GM23338 (cell line): ENCODE results near the gene C6. TPM values are rescaled to one million over a fixed set of nuclear protein-coding genes. Genes with fewer than 3 reads are reported as not detected.

Experiments used
- ATAC-seq: fragments of 200-7000 bp; cut with Tn5 transposase; 3 replicates; pipeline ENCODE4 v1.9.1; 2020
- DNase-seq: peaks from one replicate; pipeline ENCODE4 v3.0.0-alpha.2; 2015; ENCODE audit warnings: low spot score
- H2AFZ ChIP-seq: fragments of 200-600 bp; sonication (generic); 2 replicates; pipeline ENCODE4 v1.8.0; 2016; ENCODE audit warnings: antibody characterized with exemption, mild to moderate bottlenecking, moderate library complexity
- H3F3A ChIP-seq: fragments of 200-600 bp; sonication (generic); replicated peaks from 2 replicates; pipeline ENCODE4 v1.8.0; 2017; ENCODE audit warnings: antibody characterized with exemption, mixed run types, low read depth
- H3K27ac ChIP-seq: fragments of 200-600 bp; sonication (generic); 2 replicates; pipeline ENCODE4 v1.6.1; 2016; ENCODE audit warnings: low read depth
- H3K27me3 ChIP-seq: fragments of 200-600 bp; sonication (generic); 2 replicates; pipeline ENCODE4 v1.8.0; 2016; ENCODE audit warnings: mild to moderate bottlenecking, mixed run types, moderate library complexity; ENCODE audit not compliant: insufficient read depth
- H3K36me3 ChIP-seq: fragments of 200-600 bp; sonication (generic); 2 replicates; pipeline ENCODE4 v1.8.0; 2016; ENCODE audit warnings: mild to moderate bottlenecking; ENCODE audit not compliant: insufficient read depth
- H3K4me1 ChIP-seq: fragments of 200-600 bp; sonication (generic); 2 replicates; pipeline ENCODE4 v1.8.0; 2016; ENCODE audit warnings: mild to moderate bottlenecking, moderate library complexity; ENCODE audit not compliant: insufficient read depth
- H3K4me2 ChIP-seq: fragments of 200-600 bp; sonication (generic); 2 replicates; pipeline ENCODE4 v1.7.1; 2017; ENCODE audit warnings: mixed run types
- H3K4me3 ChIP-seq: fragments of 200-600 bp; sonication (generic); 2 replicates; pipeline ENCODE4 v1.6.1; 2016; ENCODE audit warnings: mixed run types
- H3K79me2 ChIP-seq: fragments of 200-600 bp; sonication (generic); replicated peaks from 2 replicates; pipeline ENCODE4 v1.8.0; 2017; ENCODE audit warnings: mild to moderate bottlenecking; ENCODE audit not compliant: insufficient read depth
- H3K9me2 ChIP-seq: fragments of 200-600 bp; sonication (generic); 2 replicates; pipeline ENCODE4 v1.8.0; 2017; ENCODE audit not compliant: insufficient read depth
- H4K20me1 ChIP-seq: fragments of 200-600 bp; sonication (generic); replicated peaks from 2 replicates; pipeline ENCODE4 v1.8.0; 2017; ENCODE audit warnings: mild to moderate bottlenecking; ENCODE audit not compliant: insufficient read depth
- H3K27ac Mint-ChIP-seq: 2 replicates; pipeline ENCODE4 v1.8.0; 2020; ENCODE audit warnings: inconsistent platforms, mild to moderate bottlenecking, moderate library complexity, mixed read lengths
- H3K27me3 Mint-ChIP-seq: 3 replicates; pipeline ENCODE4 v1.8.0; 2022; ENCODE audit warnings: low read depth, mild to moderate bottlenecking, moderate library complexity, mixed read lengths, inconsistent platforms; ENCODE audit not compliant: insufficient read depth, poor library complexity
- H3K36me3 Mint-ChIP-seq: 3 replicates; pipeline ENCODE4 v1.8.0; 2021; ENCODE audit warnings: low read depth, mild to moderate bottlenecking, inconsistent platforms, moderate library complexity, mixed read lengths
- H3K4me1 Mint-ChIP-seq: 3 replicates; pipeline ENCODE4 v1.8.0; 2020; ENCODE audit warnings: mild to moderate bottlenecking, inconsistent platforms, mixed read lengths
- H3K4me3 Mint-ChIP-seq: 3 replicates; pipeline ENCODE4 v1.8.0; 2021; ENCODE audit warnings: moderate library complexity, mild to moderate bottlenecking, inconsistent platforms, mixed read lengths
- H3K9me3 Mint-ChIP-seq: 3 replicates; pipeline ENCODE4 v1.8.0; 2020; ENCODE audit warnings: moderate library complexity, mild to moderate bottlenecking, inconsistent platforms, mixed read lengths
- CREB1 ChIP-seq: fragments of 250-450 bp; sonication (Bioruptor Pico); IDR thresholded peaks from 2 replicates; pipeline ENCODE4 v1.5.0; 2020; ENCODE audit warnings: low read depth, mild to moderate bottlenecking, moderate library complexity
- ETS1 ChIP-seq: IDR thresholded peaks from 2 replicates; pipeline ENCODE4 v1.6.1; 2016; ENCODE audit warnings: antibody characterized with exemption
- EZH2 ChIP-seq: fragments of 200-600 bp; sonication (generic); IDR thresholded peaks from one replicate; pipeline ENCODE4 v1.8.0; 2017; ENCODE audit warnings: antibody characterized with exemption, mild to moderate bottlenecking, low read depth; ENCODE audit not compliant: unreplicated experiment
- EZH2phosphoT487 ChIP-seq: fragments of 200-600 bp; sonication (generic); IDR thresholded peaks from one replicate; pipeline ENCODE4 v1.8.1; 2018; ENCODE audit warnings: antibody characterized with exemption; ENCODE audit not compliant: unreplicated experiment
- JUNB ChIP-seq: IDR thresholded peaks from one replicate; pipeline ENCODE4 v1.6.1; 2016; ENCODE audit warnings: antibody characterized with exemption; ENCODE audit not compliant: unreplicated experiment
- NANOG ChIP-seq: IDR thresholded peaks from 2 replicates; pipeline ENCODE4 v1.6.1; 2016; ENCODE audit warnings: antibody characterized with exemption, borderline replicate concordance
- POLR2AphosphoS5 ChIP-seq: IDR thresholded peaks from 2 replicates; pipeline ENCODE4 v1.6.1; 2016; ENCODE audit warnings: antibody characterized with exemption, low read depth
- REST ChIP-seq: IDR thresholded peaks from one replicate; pipeline ENCODE4 v1.6.1; 2018; ENCODE audit warnings: antibody characterized with exemption; ENCODE audit not compliant: unreplicated experiment
- STAT1 ChIP-seq: IDR thresholded peaks from one replicate; pipeline ENCODE4 v1.6.1; 2016; ENCODE audit warnings: antibody characterized with exemption; ENCODE audit not compliant: unreplicated experiment
- ZNF114 ChIP-seq: fragments of 250-450 bp; sonication (Bioruptor Pico); IDR thresholded peaks from 2 replicates; pipeline ENCODE4 v1.5.0; 2020; ENCODE audit warnings: mild to moderate bottlenecking, moderate library complexity
- ZNF331 ChIP-seq: fragments of 250-450 bp; sonication (Bioruptor Pico); IDR thresholded peaks from 2 replicates; pipeline ENCODE4 v1.5.0; 2020; ENCODE audit warnings: low read depth, mild to moderate bottlenecking, moderate library complexity
- ZNF462 ChIP-seq: fragments of 250-450 bp; sonication (Bioruptor Pico); IDR thresholded peaks from 2 replicates; pipeline ENCODE4 v1.5.0; 2020; ENCODE audit warnings: mild to moderate bottlenecking, moderate library complexity
- polyA plus RNA-seq: library from polyadenylated mRNA; unstranded; fragments of >200 nt; fragmentation: Nextera tagmentation; extraction: Ambion mirVana; gene quantifications from 2 replicates; pipeline ENCODE4 v1.2.1, GENCODE V29; 2016
- total RNA-seq: library from RNA; depleted of rRNA; stranded (reverse); fragments of >200 nt; shearing (Covaris generic); gene quantifications from 2 replicates; pipeline ENCODE4 v1.2.3, GENCODE V29; 2014

C6 gene
- total and polyA plus RNA-seq, 2 experiments from 2014 or later: not detected

- TF ChIP-seq JUNB (no peak), EZH2 (no peak)
Observed at GRCh38 chr5:41252036-41252435, 38.7 kb upstream of the C6 start (continued).

GRCh38 chr5:41250351-41250987 is 37.1 kb upstream of the C6 start:
- no peak overlapping the region for H3K27ac Mint-ChIP-seq
- H3K36me3 ChIP-seq: no peaks in the 10 kb centered on the region; the same call in 1 of the 2 replicates
- 0 out of 2 replicates have a peak, but pooled peaks cover 4% of the 10 kb centered on the region for H3K9me2 ChIP-seq
- H3K4me1 ChIP-seq: 0 out of 2 replicates have a peak, but pooled peaks cover 3% of the 10 kb centered on the region
- no peak overlapping the region for H3K4me2 ChIP-seq
- H3K4me3 Mint-ChIP-seq: no peak overlapping the region
- H3F3A ChIP-seq: no peaks in the 10 kb centered on the region
- DNase-seq (no peak), ATAC-seq (no peak)
- no peaks in the 10 kb centered on the region for H3K27me3 Mint-ChIP-seq
- no peaks in the 10 kb centered on the region for H3K79me2 ChIP-seq
- H3K4me3 ChIP-seq: no peak overlapping the region
- H3K27me3 ChIP-seq: no peaks in the 10 kb centered on the region
- no peaks in the 10 kb centered on the region for H4K20me1 ChIP-seq
- peaks cover 4% of the 10 kb centered on the region; the same call in 1 of the 3 replicates for H3K36me3 Mint-ChIP-seq
- peaks cover 11% of the 10 kb centered on the region; the same call in 2 of the 3 replicates for H3K4me1 Mint-ChIP-seq
- no peak overlapping the region for H2AFZ ChIP-seq
- H3K9me3 Mint-ChIP-seq: peaks cover 6% of the 10 kb centered on the region; the same call in 1 of the 3 replicates
- no peak overlapping the region for H3K27ac ChIP-seq
- TF ChIP-seq NANOG (no peak), ZNF462 (CRISPR knock-in tag) (no peak), EZH2phosphoT487 (no peak), CREB1 (CRISPR knock-in tag) (no peak), ETS1 (no peak), JUNB (no peak), ZNF331 (CRISPR knock-in tag) (no peak), REST (no peak), ZNF114 (CRISPR knock-in tag) (no peak), STAT1 (no peak), EZH2 (no peak), POLR2AphosphoS5 (no peak)
